HG03103 (cell line): ENCODE measurements around the gene PTAR1.

Experiments
- ATAC-seq: cut with Tn5 transposase; IDR thresholded peaks from one replicate; pipeline ENCODE4 v1.9.1; 2021; ENCODE audit warnings: low read depth; ENCODE audit not compliant: unreplicated experiment

PTAR1 gene

GRCh38 chr9:69675563-69675962 lies 84.2 kb downstream of the PTAR1 start:
- no peak for ATAC-seq

DNA sequence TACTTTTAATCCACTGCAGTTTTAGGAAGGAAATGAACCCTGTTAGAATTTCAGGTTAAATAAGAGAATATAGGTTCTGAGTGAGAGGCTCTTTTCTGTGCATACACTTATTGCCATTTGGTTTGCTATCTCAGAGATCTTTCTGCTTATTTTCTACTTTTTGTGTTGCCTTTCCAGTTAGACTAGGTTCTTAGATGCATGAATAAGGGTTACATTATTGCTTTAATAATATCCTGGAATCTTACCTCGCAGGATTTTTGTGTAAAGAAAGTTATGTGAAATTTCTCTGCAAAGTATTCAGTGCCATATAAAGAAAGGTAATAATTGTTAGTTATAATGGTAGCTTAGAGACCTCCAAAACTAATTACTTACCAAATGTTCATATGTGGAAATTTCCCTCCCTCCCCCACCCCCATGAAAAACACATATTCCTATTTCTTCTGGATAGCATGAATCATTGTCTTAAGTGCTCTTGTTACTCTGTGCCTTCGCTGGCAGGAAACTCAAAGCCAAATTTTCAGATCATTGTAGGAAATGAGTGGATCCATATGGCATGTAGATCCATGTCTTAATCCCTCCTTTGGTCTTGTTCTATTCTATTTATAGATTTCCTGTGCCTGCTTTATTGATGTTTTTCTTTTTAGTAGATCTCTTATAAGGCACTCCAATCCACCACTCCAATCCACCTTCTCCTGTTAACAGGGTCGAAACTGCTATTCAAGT lies 84.9 kb downstream of the PTAR1 start:
- no peak for ATAC-seq

GRCh38 chr9:69674112-69674685 lies 85.6 kb downstream of the PTAR1 start:
- no peak for ATAC-seq

DNA sequence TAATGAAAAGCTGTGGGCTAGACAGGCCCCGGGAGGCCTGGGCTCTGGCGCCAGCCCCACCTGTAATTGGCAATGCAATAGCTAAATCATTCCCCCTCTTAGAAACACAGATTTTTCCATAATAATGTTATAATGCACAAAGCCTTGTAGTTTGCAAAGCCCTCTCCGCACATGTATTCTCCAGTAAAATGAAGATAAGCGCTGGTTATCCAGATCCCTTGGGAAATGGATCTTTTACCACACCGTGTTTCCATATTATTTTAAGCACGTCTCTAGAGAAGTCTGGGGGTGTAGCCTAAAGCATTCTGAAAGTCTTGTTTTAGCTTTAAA lies 86.5 kb downstream of the PTAR1 start:
- no peak for ATAC-seq

- peak; percentile 95 for ATAC-seq
Measured at GRCh38 chr9:69672596-69673310, 87.1 kb downstream of the PTAR1 start.

- peak; percentile 27 for ATAC-seq
Measured at GRCh38 chr9:69671879-69672595, 87.8 kb downstream of the PTAR1 start, which contains the start of gene APBA1. TSS of gene APBA1 (minus strand) at chr9:69672371.

DNA sequence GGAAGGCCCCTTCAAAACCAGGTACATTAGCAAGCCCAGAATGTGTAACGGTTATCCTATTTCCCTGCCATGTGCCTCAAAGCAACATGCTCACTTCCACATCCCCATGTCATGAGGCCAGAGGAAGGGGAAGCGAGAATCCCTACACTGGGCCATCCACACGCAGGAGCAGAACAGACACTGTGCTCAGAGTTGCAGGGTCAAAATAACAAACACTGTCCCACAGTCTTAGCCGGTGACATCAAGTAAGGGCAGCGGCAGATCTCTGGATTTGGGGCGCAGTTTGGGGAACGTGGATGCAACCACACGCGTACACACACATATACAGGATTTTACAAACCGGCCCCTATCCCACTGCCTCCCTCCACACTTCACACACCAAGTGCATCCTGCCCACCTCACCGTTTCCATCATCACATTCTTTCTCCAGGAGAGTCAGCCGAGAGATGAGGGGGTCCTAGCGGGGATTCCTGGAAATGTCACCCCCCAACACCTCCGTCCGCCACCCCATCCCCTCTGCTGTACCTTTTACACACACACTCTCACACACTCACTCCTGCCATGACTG lies 88.4 kb downstream of the PTAR1 start:
- no peak for ATAC-seq

GRCh38 chr9:69667306-69667705 lies 92.5 kb downstream of the PTAR1 start:
- no peak for ATAC-seq

GRCh38 chr9:69660304-69660703 lies 99.5 kb downstream of the PTAR1 start:
- no peak for ATAC-seq
